HL-60 (cell line): ENCODE results near the gene DGKH.

Source experiments
- DNase-seq, 2 experiments: peaks; one replicate each; pipeline ENCODE4 v3.0.0-alpha.2; 2010 to 2020; ENCODE audit warnings: low read depth in 1 of 2, low spot score in 1 of 2
- H3K27ac ChIP-seq: fragments of 250-450 bp; sonication (Bioruptor Pico); replicated peaks from 2 replicates; pipeline ENCODE4 v1.5.1; 2020; ENCODE audit warnings: mild to moderate bottlenecking, moderate library complexity
- H3K27me3 ChIP-seq: fragments of 250-450 bp; sonication (Bioruptor Pico); 2 replicates; pipeline ENCODE4 v1.5.1; 2021; ENCODE audit warnings: mild to moderate bottlenecking, moderate library complexity; ENCODE audit not compliant: insufficient read depth, poor library complexity, severe bottlenecking
- H3K4me3 ChIP-seq: replicated peaks from 2 replicates; pipeline ENCODE4 v1.5.1; 2011; ENCODE audit warnings: mild to moderate bottlenecking, control low read depth, low read length; ENCODE audit not compliant: insufficient read depth
- GABPA ChIP-seq: IDR thresholded peaks from 2 replicates; pipeline ENCODE4 v1.6.1; 2012; ENCODE audit warnings: low read depth
- POLR2AphosphoS5 ChIP-seq: IDR thresholded peaks from 2 replicates; pipeline ENCODE4 v1.6.1; 2012; ENCODE audit warnings: low read depth
- SPI1 ChIP-seq: IDR thresholded peaks from 2 replicates; pipeline ENCODE4 v1.6.1; 2012; ENCODE audit warnings: low read depth, mild to moderate bottlenecking, borderline replicate concordance
- TF ChIP-seq, protein P1 (sequence below): IDR thresholded peaks from one replicate; pipeline ENCODE4 v1.5.1; 2011; ENCODE audit warnings: low read length, control low read depth, inconsistent platforms; ENCODE audit not compliant: insufficient read depth
- TF ChIP-seq, protein P2 (sequence below): IDR thresholded peaks from 2 replicates; pipeline ENCODE4 v1.6.1; 2012; ENCODE audit warnings: low read depth; ENCODE audit not compliant: insufficient replicate concordance

DGKH gene

DNA sequence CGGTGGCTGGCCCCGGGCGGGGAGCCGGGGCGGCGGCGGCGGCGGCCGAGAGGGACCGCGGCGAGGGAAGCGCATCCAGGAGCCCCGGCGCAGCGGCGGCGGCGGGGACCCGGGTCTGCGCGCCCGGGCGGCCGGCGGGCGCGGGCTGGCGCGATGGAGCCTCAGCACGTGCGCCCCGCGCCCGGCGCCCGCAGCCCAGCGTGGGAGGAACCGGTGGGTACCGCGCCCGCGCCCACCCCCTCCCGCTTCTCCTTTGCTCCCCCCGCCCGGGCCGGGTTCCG is 7.8 kb upstream of the DGKH start:
- TF ChIP-seq, protein P1, sequence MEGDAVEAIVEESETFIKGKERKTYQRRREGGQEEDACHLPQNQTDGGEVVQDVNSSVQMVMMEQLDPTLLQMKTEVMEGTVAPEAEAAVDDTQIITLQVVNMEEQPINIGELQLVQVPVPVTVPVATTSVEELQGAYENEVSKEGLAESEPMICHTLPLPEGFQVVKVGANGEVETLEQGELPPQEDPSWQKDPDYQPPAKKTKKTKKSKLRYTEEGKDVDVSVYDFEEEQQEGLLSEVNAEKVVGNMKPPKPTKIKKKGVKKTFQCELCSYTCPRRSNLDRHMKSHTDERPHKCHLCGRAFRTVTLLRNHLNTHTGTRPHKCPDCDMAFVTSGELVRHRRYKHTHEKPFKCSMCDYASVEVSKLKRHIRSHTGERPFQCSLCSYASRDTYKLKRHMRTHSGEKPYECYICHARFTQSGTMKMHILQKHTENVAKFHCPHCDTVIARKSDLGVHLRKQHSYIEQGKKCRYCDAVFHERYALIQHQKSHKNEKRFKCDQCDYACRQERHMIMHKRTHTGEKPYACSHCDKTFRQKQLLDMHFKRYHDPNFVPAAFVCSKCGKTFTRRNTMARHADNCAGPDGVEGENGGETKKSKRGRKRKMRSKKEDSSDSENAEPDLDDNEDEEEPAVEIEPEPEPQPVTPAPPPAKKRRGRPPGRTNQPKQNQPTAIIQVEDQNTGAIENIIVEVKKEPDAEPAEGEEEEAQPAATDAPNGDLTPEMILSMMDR = no peak
- TF ChIP-seq, protein P2, sequence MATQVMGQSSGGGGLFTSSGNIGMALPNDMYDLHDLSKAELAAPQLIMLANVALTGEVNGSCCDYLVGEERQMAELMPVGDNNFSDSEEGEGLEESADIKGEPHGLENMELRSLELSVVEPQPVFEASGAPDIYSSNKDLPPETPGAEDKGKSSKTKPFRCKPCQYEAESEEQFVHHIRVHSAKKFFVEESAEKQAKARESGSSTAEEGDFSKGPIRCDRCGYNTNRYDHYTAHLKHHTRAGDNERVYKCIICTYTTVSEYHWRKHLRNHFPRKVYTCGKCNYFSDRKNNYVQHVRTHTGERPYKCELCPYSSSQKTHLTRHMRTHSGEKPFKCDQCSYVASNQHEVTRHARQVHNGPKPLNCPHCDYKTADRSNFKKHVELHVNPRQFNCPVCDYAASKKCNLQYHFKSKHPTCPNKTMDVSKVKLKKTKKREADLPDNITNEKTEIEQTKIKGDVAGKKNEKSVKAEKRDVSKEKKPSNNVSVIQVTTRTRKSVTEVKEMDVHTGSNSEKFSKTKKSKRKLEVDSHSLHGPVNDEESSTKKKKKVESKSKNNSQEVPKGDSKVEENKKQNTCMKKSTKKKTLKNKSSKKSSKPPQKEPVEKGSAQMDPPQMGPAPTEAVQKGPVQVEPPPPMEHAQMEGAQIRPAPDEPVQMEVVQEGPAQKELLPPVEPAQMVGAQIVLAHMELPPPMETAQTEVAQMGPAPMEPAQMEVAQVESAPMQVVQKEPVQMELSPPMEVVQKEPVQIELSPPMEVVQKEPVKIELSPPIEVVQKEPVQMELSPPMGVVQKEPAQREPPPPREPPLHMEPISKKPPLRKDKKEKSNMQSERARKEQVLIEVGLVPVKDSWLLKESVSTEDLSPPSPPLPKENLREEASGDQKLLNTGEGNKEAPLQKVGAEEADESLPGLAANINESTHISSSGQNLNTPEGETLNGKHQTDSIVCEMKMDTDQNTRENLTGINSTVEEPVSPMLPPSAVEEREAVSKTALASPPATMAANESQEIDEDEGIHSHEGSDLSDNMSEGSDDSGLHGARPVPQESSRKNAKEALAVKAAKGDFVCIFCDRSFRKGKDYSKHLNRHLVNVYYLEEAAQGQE = no peak
- TF ChIP-seq SPI1 (no peak), GABPA (no peak), POLR2AphosphoS5 (no peak)
- H3K4me3 ChIP-seq = peak overlapping the region; percentile 69
- no peak for DNase-seq
- H3K27me3 ChIP-seq = peaks cover 2% of the 10 kb centered on the region
- H3K27ac ChIP-seq = peak overlapping the region; percentile 44

GRCh38 chr13:42041011-42041683 is 7.3 kb upstream of the DGKH start:
- peak in 1 of 2 experiments; percentile 46 for DNase-seq
- TF ChIP-seq GABPA (no peak), SPI1 (no peak), POLR2AphosphoS5 (no peak)
- TF ChIP-seq, protein P1 = no peak
- TF ChIP-seq, protein P2 = no peak
- peak overlapping the region; percentile 44 for H3K27ac ChIP-seq

GRCh38 chr13:42041684-42042035 is 6.8 kb upstream of the DGKH start:
- H3K27me3 ChIP-seq = peaks cover 4% of the 10 kb centered on the region
- peak in 1 of 2 experiments; percentile 9 for DNase-seq
- H3K4me3 ChIP-seq = peak overlapping the region; percentile 69
- TF ChIP-seq, protein P1 = no peak
- no peak for TF ChIP-seq SPI1
- TF ChIP-seq, protein P2 = no peak
- H3K27ac ChIP-seq = no peak overlapping the region

More at GRCh38 chr13:42041011-42041683, 7.3 kb upstream of the DGKH start:
- peaks cover 4% of the 10 kb centered on the region for H3K27me3 ChIP-seq
- H3K4me3 ChIP-seq = peak overlapping the region; percentile 69
